Breast epithelium (tissue), 3 donors: ENCODE measurements around the gene FBXW9.

Experiments used
- CTCF ChIP-seq, 3 donors: fragments of 450-650 bp; IDR thresholded peaks; one replicate each; pipeline ENCODE4 v1.5.1; 2016 to 2017; ENCODE audit warnings: antibody characterized with exemption in 3 of 3, mild to moderate bottlenecking in 3 of 3, moderate library complexity in 3 of 3
- POLR2A ChIP-seq: fragments of 450-650 bp; IDR thresholded peaks from one replicate; pipeline ENCODE4 v1.6.1; 2016; ENCODE audit warnings: antibody characterized with exemption, mild to moderate bottlenecking, moderate library complexity
- POLR2AphosphoS5 ChIP-seq, 3 donors: sonication (generic); formaldehyde crosslinking; IDR thresholded peaks; one replicate each; pipeline ENCODE4 v1.6.1; 2017; ENCODE audit warnings: antibody characterized with exemption in 3 of 3

GRCh38 chr19:12715102-12715501, 18.7 kb upstream of the FBXW9 start:
- no peak for TF ChIP-seq CTCF (IDR thresholded peaks at IDR 0.05)
- no peak for TF ChIP-seq POLR2A
- no peak for TF ChIP-seq POLR2AphosphoS5 (IDR thresholded peaks at IDR 0.05)
